GM23248 (cell line): ENCODE results near the gene FGD2.

ENCODE experiments used
- EZH2 ChIP-seq: fragments of 200-600 bp; sonication (generic); IDR thresholded peaks from 2 replicates; pipeline ENCODE4 v1.6.1; 2018; ENCODE audit warnings: antibody characterized with exemption, mild to moderate bottlenecking; ENCODE audit not compliant: insufficient read depth, poor library complexity, severe bottlenecking
- EZH2phosphoT487 ChIP-seq: fragments of 200-600 bp; sonication (generic); IDR thresholded peaks from 2 replicates; pipeline ENCODE4 v1.6.1; 2018; ENCODE audit warnings: antibody characterized with exemption, moderate library complexity, mild to moderate bottlenecking, low read depth; ENCODE audit not compliant: insufficient read depth

DNA sequence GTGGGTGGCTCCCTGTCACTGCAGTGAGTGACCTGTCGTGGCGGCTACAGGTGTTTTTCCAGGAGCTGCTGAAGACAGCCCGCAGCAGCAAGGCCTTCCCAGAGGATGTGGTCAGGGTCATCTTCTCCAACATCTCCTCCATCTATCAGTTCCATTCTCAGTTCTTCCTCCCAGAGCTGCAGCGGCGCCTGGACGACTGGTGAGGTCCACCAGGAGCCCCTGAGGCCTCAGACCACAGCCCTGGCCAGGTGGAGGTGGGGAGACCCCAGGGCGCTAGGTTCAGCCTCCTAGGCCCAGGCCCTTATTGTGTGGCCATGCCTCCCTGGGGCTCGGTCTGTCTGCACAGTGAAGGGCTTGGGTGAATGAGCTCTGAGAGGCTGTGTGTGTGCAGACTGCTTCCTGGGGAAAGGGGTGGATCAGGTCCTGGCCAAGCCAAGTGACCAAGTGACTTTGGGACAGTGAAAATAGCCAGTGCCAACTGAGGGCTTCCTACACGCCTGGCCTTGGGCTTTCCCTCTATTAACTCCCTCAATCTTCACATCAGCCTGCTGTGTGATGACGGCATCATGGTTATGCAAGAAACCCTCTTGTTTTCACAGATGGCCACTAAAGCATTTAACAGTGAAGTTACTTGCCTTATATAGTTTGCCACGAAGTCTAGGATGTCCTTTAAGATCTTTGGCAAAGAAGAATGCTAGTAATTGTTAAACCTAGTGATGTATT is 6.4 kb downstream of the FGD2 start:
- TF ChIP-seq EZH2 = no peak
- TF ChIP-seq EZH2phosphoT487 = no peak
